H1 (cell line): ENCODE data around the gene CREB3L1. TPM values are rescaled to one million over a fixed set of nuclear protein-coding genes. Genes with fewer than 3 reads are reported as not detected.

Source experiments
- CTCF ChIA-PET: fragments of 300-600 bp; sonication (Branson Sonifier 250); formaldehyde crosslinking; loops from one replicate; lab custom pipeline; 2021; ENCODE audit not compliant: partially characterized antibody; lab: Charles Lee
- POLR2A ChIA-PET: fragments of 300-600 bp; sonication (Branson Sonifier 250); formaldehyde crosslinking; loops from one replicate; lab custom pipeline; 2021; ENCODE audit warnings: inconsistent platforms; ENCODE audit not compliant: partially characterized antibody; lab: Charles Lee
- DNase-seq, 2 experiments: peaks; one replicate each; pipeline versions ENCODE4 v3.0.0 to v3.0.0-alpha.2; 2010 to 2022; ENCODE audit warnings: low spot score in 2 of 2, low read depth in 1 of 2, mixed read lengths in 1 of 2
- FAIRE-seq: peaks from 2 replicates; lab custom pipeline; 2011; peaks lifted over from hg19 to GRCh38; lab: Jason Lieb, UNC
- H2AFZ ChIP-seq: 2 replicates; pipeline ENCODE4 v1.8.1; 2012; ENCODE audit warnings: low read length, inconsistent platforms
- H2AK5ac ChIP-seq: 2 replicates; pipeline ENCODE4 v1.6.1; 2013; ENCODE audit warnings: low read depth, low read length
- H2BK120ac ChIP-seq: replicated peaks from 2 replicates; pipeline ENCODE3; 2013; ENCODE audit warnings: low read depth, low read length, inconsistent platforms
- H2BK12ac ChIP-seq: 2 replicates; pipeline ENCODE4 v1.6.1; 2013; ENCODE audit warnings: low read depth, low read length
- H2BK15ac ChIP-seq: 2 replicates; pipeline ENCODE4 v1.6.1; 2013; ENCODE audit warnings: low read length
- H2BK20ac ChIP-seq: 2 replicates; pipeline ENCODE4 v1.6.1; 2013; ENCODE audit warnings: low read length
- H2BK5ac ChIP-seq: 2 replicates; pipeline ENCODE4 v1.6.1; 2013; ENCODE audit warnings: low read depth, low read length
- H3K14ac ChIP-seq: 2 replicates; pipeline ENCODE4 v1.6.1; 2013; ENCODE audit warnings: inconsistent platforms; ENCODE audit not compliant: insufficient read length
- H3K18ac ChIP-seq: 2 replicates; pipeline ENCODE4 v1.6.1; 2013; ENCODE audit warnings: low read length; ENCODE audit errors: extremely low read depth
- H3K23ac ChIP-seq: 2 replicates; pipeline ENCODE4 v1.6.1; 2013; ENCODE audit warnings: inconsistent platforms; ENCODE audit not compliant: insufficient read length
- H3K23me2 ChIP-seq: 2 replicates; pipeline ENCODE4 v1.6.1; 2013; ENCODE audit warnings: low read depth, low read length
- H3K27ac ChIP-seq: 2 replicates; pipeline ENCODE4 v1.6.1; 2011; ENCODE audit warnings: low read depth, low read length, inconsistent platforms
- H3K27me3 ChIP-seq, 4 experiments: replicated peaks in 1 of 4; 1 replicate in 1 of 4; 2 replicates in 3 of 4; pipeline versions ENCODE4 v1.6.1 to v1.8.1; 2011 to 2013; ENCODE audit warnings: low read length in 3 of 4, mild to moderate bottlenecking in 3 of 4, inconsistent platforms in 2 of 4, mixed read lengths in 2 of 4, moderate library complexity in 1 of 4; ENCODE audit not compliant: control insufficient read depth in 3 of 4, insufficient read depth in 3 of 4; ENCODE audit errors: extremely low read depth in 1 of 4
- H3K36me3 ChIP-seq, 4 experiments: 2 replicates each; pipeline versions ENCODE4 v1.6.1 to v1.8.1; 2011 to 2013; ENCODE audit warnings: mild to moderate bottlenecking in 4 of 4, low read length in 3 of 4, moderate library complexity in 2 of 4, control low read depth in 1 of 4, inconsistent platforms in 1 of 4; ENCODE audit not compliant: insufficient read depth in 4 of 4, control insufficient read depth in 2 of 4
- H3K4ac ChIP-seq: replicated peaks from 2 replicates; pipeline ENCODE3; 2013; ENCODE audit warnings: low read length, low read depth, mixed read lengths, inconsistent platforms; ENCODE audit not compliant: insufficient read length
- H3K4me1 ChIP-seq, 4 experiments: replicated peaks in 1 of 4; 1 replicate in 1 of 4; 2 replicates in 3 of 4; pipeline versions ENCODE4 v1.6.1 to v1.8.1; 2011 to 2013; ENCODE audit warnings: low read length in 3 of 4, inconsistent platforms in 2 of 4, mixed read lengths in 1 of 4; ENCODE audit not compliant: insufficient read depth in 4 of 4, control insufficient read depth in 3 of 4
- H3K4me2 ChIP-seq, 2 experiments: 2 replicates each; pipeline versions ENCODE4 v1.6.1 to v1.8.1; 2011 to 2013; ENCODE audit warnings: low read depth in 2 of 2, low read length in 2 of 2, control low read depth in 1 of 2, inconsistent platforms in 1 of 2, mild to moderate bottlenecking in 1 of 2; ENCODE audit not compliant: insufficient read depth in 1 of 2
- H3K4me3 ChIP-seq, 4 experiments: fragments of 200-600, 300-600 bp in 1 of 4; sonication (generic), shearing (Covaris generic), sonication (Bioruptor Twin) in 1 of 4; 2 replicates each; pipeline versions ENCODE4 v1.5.1 to v1.8.1; 2011 to 2016; ENCODE audit warnings: low read length in 4 of 4, low read depth in 3 of 4, control low read depth in 2 of 4, inconsistent platforms in 2 of 4, mild to moderate bottlenecking in 2 of 4, mixed read lengths in 1 of 4, moderate library complexity in 1 of 4; ENCODE audit not compliant: insufficient read depth in 2 of 4; ENCODE audit errors: extremely low read depth in 1 of 4
- H3K56ac ChIP-seq: replicated peaks from 2 replicates; pipeline ENCODE3; 2013; ENCODE audit warnings: low read depth, mild to moderate bottlenecking, mixed read lengths, low read length, inconsistent platforms; ENCODE audit not compliant: insufficient read length
- H3K79me1 ChIP-seq: 2 replicates; pipeline ENCODE4 v1.6.1; 2013; ENCODE audit warnings: low read depth, low read length, control low read depth
- H3K79me2 ChIP-seq, 2 experiments: 2 replicates each; pipeline versions ENCODE4 v1.6.1 to v1.8.1; 2012 to 2013; ENCODE audit warnings: low read length in 2 of 2, mild to moderate bottlenecking in 2 of 2, inconsistent platforms in 1 of 2; ENCODE audit not compliant: insufficient read depth in 2 of 2, control insufficient read depth in 1 of 2
- H3K9ac ChIP-seq, 4 experiments: replicated peaks in 1 of 4; 1 replicate in 1 of 4; 2 replicates in 3 of 4; pipeline versions ENCODE4 v1.6.1 to v1.8.1; 2011 to 2013; ENCODE audit warnings: low read depth in 3 of 4, low read length in 3 of 4, control low read depth in 2 of 4, mild to moderate bottlenecking in 2 of 4, moderate library complexity in 2 of 4, inconsistent platforms in 1 of 4; ENCODE audit errors: extremely low read depth in 1 of 4
- H3K9me3 ChIP-seq, 2 experiments: 2 replicates each; pipeline versions ENCODE4 v1.6.1 to v1.8.1; 2012 to 2013; ENCODE audit warnings: mild to moderate bottlenecking in 2 of 2, moderate library complexity in 2 of 2, control low read depth in 1 of 2, inconsistent platforms in 1 of 2, low read depth in 1 of 2, low read length in 1 of 2, mixed read lengths in 1 of 2; ENCODE audit not compliant: insufficient read depth in 2 of 2
- H4K20me1 ChIP-seq, 2 experiments: replicated peaks in 1 of 2; 2 replicates each; pipeline versions ENCODE3 to v1.8.1; 2011 to 2013; ENCODE audit warnings: inconsistent platforms in 2 of 2, low read length in 2 of 2, mild to moderate bottlenecking in 1 of 2; ENCODE audit not compliant: insufficient read depth in 2 of 2, control insufficient read depth in 1 of 2
- H4K5ac ChIP-seq: 2 replicates; pipeline ENCODE4 v1.6.1; 2013; ENCODE audit warnings: low read length, low read depth, mixed read lengths, inconsistent platforms; ENCODE audit not compliant: insufficient read length
- H4K8ac ChIP-seq: 2 replicates; pipeline ENCODE4 v1.8.0; 2013; ENCODE audit warnings: mild to moderate bottlenecking, moderate library complexity, low read length, inconsistent platforms; ENCODE audit not compliant: insufficient read depth; ENCODE audit errors: extremely low read depth
- H4K91ac ChIP-seq: replicated peaks from 2 replicates; pipeline ENCODE3; 2013; ENCODE audit warnings: low read length, mixed read lengths, inconsistent platforms; ENCODE audit not compliant: insufficient read length
- YY1 ChIP-seq: IDR thresholded peaks from 2 replicates; pipeline ENCODE4 v1.6.1; 2011; ENCODE audit warnings: low read depth, mild to moderate bottlenecking, low read length
- ZNF274 ChIP-seq: IDR thresholded peaks from 2 replicates; pipeline ENCODE4 v1.7.0; 2012; ENCODE audit warnings: low read length, borderline replicate concordance; ENCODE audit errors: extremely low read depth
- WGBS, 2 experiments: shearing (Covaris generic) in 1 of 2; methylation state at CpG; one replicate each; pipeline versions ENCODE4 v1.1.6 to v1.1.7; 2013 to 2015; ENCODE audit warnings: low lambda C conversion rate in 2 of 2, mixed read lengths in 2 of 2, inconsistent platforms in 1 of 2, low coverage in 1 of 2, missing lambda C conversion rate in 1 of 2; ENCODE audit not compliant: insufficient replicate concordance in 2 of 2, insufficient coverage in 1 of 2, insufficient read length in 1 of 2; ENCODE audit errors: extremely low coverage in 1 of 2, missing lambda C conversion rate in 1 of 2; 5-methylcytosine and 5-hydroxymethylcytosine counted together
- polyA plus RNA-seq, 7 experiments: library from polyadenylated mRNA; depleted of rRNA in 3 of 7; stranded (reverse) in 5 of 7; unstranded in 2 of 7; fragments of >200 nt in 5 of 7; fragments of 200-250 nt in 2 of 7; gene quantifications; 1 replicate in 5 of 7; 2 replicates in 1 of 7; 4 replicates in 1 of 7; pipeline versions ENCODE4 v1.2.1 to v1.2.3, GENCODE V29; 2011 to 2013; ENCODE audit warnings: missing spikeins in 2 of 7, mixed read lengths in 2 of 7
- total RNA-seq: library from RNA; stranded (reverse); fragmentation: NEBNext Ultra II Directional; extraction: Animal tissue kit (Norgen Biotek cat#: 25700); gene quantifications from 2 replicates; pipeline ENCODE4 v1.2.1, GENCODE V29; 2021

Gene CREB3L1
- total and polyA plus RNA-seq, 2 of the 8 experiments (the other 6 are each of a cell fraction or from before 2014, with no cell fraction given) = 4.1 to 12.7 TPM

DNA sequence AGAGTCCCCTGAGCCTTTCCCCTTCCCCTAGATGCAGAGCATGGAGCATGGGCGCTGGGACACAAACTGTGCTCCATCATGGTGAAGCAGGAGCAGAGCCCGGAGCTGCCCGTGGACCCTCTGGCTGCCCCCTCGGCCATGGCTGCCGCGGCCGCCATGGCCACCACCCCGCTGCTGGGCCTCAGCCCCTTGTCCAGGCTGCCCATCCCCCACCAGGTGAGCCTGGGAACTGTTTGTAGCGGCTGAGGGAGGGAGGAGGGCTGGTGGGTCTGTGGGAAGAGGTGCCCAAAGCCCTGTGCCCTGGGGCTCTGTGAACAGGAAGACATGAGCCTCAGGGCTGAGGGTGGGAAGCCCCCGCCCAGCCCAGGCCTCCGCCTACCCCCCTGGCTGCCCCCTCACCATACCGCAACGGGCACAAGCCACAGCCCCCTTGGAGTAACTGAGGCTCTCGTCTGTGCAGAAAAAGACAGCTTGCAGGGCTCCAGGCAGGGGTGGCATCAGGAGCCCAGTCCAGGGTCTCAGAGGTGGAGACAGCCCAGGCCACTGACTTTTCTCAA lies 30.4 kb downstream of the CREB3L1 start:
- H2AK5ac ChIP-seq = no peak overlapping the region
- H2BK20ac ChIP-seq = 0 out of 2 replicates have a peak overlapping the region, but pooled peaks have one; percentile 16
- H2BK5ac ChIP-seq = 0 out of 2 replicates have a peak overlapping the region, but pooled peaks have one; percentile 26
- peaks cover 0 to 12% (median 7%) of the 10 kb centered on the region in 4 experiments; a peak in 6 of 7 replicates for H3K4me1 ChIP-seq
- no peak overlapping the region for H3K27ac ChIP-seq
- no peak overlapping the region for H2AFZ ChIP-seq
- DNase-seq (no peak), FAIRE-seq (no peak)
- H4K8ac ChIP-seq = peak overlapping the region; percentile 28; the same call in 1 of the 2 replicates
- peak overlapping the region; percentile 15 for H4K91ac ChIP-seq
- ChIA-PET POLR2A (interaction anchor here (0.6 to 11.7 kb wide), 14 partner anchors 8 to 306 kb away, joined by 3 to 77 read pairs (median 4); partner anchors contain the start of gene CREB3L1), CTCF (interaction anchor here (0.6 to 38.0 kb wide), 27 partner anchors 10 to 837 kb away, joined by 3 to 858 read pairs (median 6); partner anchors contain the start of gene CREB3L1)
- no peaks in the 10 kb centered on the region for H3K9me3 ChIP-seq
- H3K18ac ChIP-seq = peak overlapping the region; percentile 83
- no peak overlapping the region for H4K5ac ChIP-seq
- H3K9ac ChIP-seq = no peak overlapping the region
- H3K4ac ChIP-seq = no peak overlapping the region
- peak overlapping the region; percentile 88 for H2BK12ac ChIP-seq
- H3K36me3 ChIP-seq = no peaks in the 10 kb centered on the region
- H3K27me3 ChIP-seq = no peaks in the 10 kb centered on the region
- no peak overlapping the region for H3K23ac ChIP-seq
- H2BK15ac ChIP-seq = 0 out of 2 replicates have a peak overlapping the region, but pooled peaks have one; percentile 12
- WGBS, 2 experiments = 67% methylated on average over 4 of the region's 14 CpGs; no CpG with 5 or more reads in 1 of the 2 experiments
- no peak overlapping the region for H3K4me3 ChIP-seq
- H3K23me2 ChIP-seq = no peaks in the 10 kb centered on the region
- H3K14ac ChIP-seq = no peak overlapping the region
- no peaks in the 10 kb centered on the region for H3K79me2 ChIP-seq
- H2BK120ac ChIP-seq = no peak overlapping the region
- no peak overlapping the region for H3K4me2 ChIP-seq
- TF ChIP-seq YY1 (peak; percentile 51; the same call in 1 of the 2 replicates), ZNF274 (no peak)
- H3K56ac ChIP-seq = no peak overlapping the region
- H3K79me1 ChIP-seq = no peaks in the 10 kb centered on the region
- no peaks in the 10 kb centered on the region for H4K20me1 ChIP-seq
